ENCODE measurements around the gene GRIA4.

GRIA4 gene

DNA sequence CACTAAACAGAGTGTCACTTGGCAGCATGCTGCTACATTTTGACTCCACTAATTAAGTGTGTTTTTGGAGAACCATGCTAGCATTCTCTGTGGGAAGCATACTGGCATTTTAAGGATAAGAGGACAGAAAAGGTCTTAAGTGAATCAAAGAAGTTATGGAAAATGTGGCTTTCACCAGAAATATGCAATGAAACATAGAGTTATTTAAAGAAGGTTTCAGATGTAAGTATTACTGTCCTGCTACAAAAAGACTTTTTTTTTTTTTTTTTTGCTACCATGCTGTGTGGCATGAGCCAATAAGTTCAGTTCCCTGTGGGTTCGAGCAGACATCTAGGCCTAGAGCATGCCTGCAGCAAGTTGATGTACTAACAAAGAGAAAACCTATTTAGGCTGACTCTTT is 224.6 kb downstream of the GRIA4 start (continued):
- TF ChIP-seq ZSCAN5A (tag by site-specific recombination; IDR thresholded peaks at IDR 0.05) (no peak), GLI2 (tag by site-specific recombination; IDR thresholded peaks at IDR 0.05; ENCODE audit: borderline replicate concordance, low read depth) (no peak)

DNA sequence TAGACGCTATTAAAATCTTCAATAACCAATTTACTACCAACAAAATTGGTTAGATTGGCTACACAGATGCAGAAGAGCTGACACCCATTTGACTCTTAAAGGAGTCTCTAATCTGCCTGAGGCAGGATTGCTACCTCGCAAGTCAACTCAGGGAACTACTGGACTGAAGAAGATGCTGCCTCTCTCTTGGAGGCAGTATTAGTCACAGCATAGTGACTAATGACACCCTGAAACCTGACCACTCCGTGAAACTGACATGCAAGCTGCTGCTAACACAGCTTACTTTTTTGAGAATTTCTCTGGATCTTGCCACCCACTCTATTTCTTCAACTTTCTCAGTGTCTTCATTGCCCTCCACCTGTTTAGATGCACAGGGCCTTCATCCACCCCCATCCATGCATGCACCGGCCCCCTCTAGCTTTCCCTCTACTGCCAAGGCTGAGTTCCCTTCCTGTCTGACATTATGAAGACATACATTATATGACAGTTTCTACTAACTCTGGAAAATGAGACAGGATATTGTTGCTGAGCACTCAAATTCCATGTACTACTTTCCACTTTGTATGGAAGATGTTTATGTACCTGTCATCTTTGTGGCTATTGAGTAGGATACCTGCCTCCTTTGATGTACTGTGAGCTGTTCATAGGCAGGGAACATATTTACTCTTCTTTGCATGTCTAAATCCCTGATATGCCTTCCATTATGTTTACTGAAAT is 229.0 kb downstream of the GRIA4 start:
- Histone ChIP-seq H3K4me3 (ENCODE audit: low read depth, low read length) (no peak overlapping the region), H3K4me1 (ENCODE audit: control insufficient read depth, insufficient read depth, low read length) (no peaks in the 10 kb centered on the region), H3K36me3 (ENCODE audit: control insufficient read depth in 2 of 2, insufficient read depth in 1 of 2, low read length in 2 of 2) (no peaks in the 10 kb centered on the region), H3K9me3 (ENCODE audit: control insufficient read depth, insufficient read depth, low read depth, low read length) (no peaks in the 10 kb centered on the region), H3K27ac (ENCODE audit: extremely low read depth, low read depth, low read length) (no peak overlapping the region)
- POLR2A ChIA-PET = no interaction called here
- CTCF ChIA-PET = interaction anchor here (1.0 kb wide), 1 partner anchor 14 kb away, joined by 3 read pairs; no protein-coding TSS in a partner anchor
- TF ChIP-seq ZNF335 (tag by site-specific recombination; conservative IDR thresholded peaks at IDR 0.05) (no peak), ZBTB11 (tag by site-specific recombination; conservative IDR thresholded peaks at IDR 0.05; ENCODE audit: low read depth) (no peak), GLIS2 (tag by site-specific recombination; IDR thresholded peaks at IDR 0.05) (no peak), KLF10 (tag by site-specific recombination; IDR thresholded peaks at IDR 0.05) (no peak), ZBTB1 (tag by site-specific recombination; IDR thresholded peaks at IDR 0.05) (no peak), RBAK (tag by site-specific recombination; IDR thresholded peaks at IDR 0.05) (no peak), SP3 (tag by site-specific recombination; IDR thresholded peaks at IDR 0.05) (no peak), ZFP41 (tag by site-specific recombination; IDR thresholded peaks at IDR 0.05; ENCODE audit: borderline replicate concordance) (no peak), OSR2 (tag by site-specific recombination; IDR thresholded peaks at IDR 0.05) (no peak), SP7 (tag by site-specific recombination; IDR thresholded peaks at IDR 0.05) (no peak), GLI2 (tag by site-specific recombination; IDR thresholded peaks at IDR 0.05; ENCODE audit: borderline replicate concordance, low read depth) (no peak), ZSCAN30 (tag by site-specific recombination; IDR thresholded peaks at IDR 0.05) (no peak), ZNF404 (tag by site-specific recombination; IDR thresholded peaks at IDR 0.05) (no peak), ZNF341 (tag by site-specific recombination; IDR thresholded peaks at IDR 0.05; ENCODE audit: low read depth) (no peak), HOXC10 (CRISPR knock-in tag; IDR thresholded peaks at IDR 0.05) (no peak)
- TF ChIP-seq, protein P1, sequence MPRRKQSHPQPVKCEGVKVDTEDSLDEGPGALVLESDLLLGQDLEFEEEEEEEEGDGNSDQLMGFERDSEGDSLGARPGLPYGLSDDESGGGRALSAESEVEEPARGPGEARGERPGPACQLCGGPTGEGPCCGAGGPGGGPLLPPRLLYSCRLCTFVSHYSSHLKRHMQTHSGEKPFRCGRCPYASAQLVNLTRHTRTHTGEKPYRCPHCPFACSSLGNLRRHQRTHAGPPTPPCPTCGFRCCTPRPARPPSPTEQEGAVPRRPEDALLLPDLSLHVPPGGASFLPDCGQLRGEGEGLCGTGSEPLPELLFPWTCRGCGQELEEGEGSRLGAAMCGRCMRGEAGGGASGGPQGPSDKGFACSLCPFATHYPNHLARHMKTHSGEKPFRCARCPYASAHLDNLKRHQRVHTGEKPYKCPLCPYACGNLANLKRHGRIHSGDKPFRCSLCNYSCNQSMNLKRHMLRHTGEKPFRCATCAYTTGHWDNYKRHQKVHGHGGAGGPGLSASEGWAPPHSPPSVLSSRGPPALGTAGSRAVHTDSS (tag by site-specific recombination; IDR thresholded peaks at IDR 0.05) = no peak

DNA sequence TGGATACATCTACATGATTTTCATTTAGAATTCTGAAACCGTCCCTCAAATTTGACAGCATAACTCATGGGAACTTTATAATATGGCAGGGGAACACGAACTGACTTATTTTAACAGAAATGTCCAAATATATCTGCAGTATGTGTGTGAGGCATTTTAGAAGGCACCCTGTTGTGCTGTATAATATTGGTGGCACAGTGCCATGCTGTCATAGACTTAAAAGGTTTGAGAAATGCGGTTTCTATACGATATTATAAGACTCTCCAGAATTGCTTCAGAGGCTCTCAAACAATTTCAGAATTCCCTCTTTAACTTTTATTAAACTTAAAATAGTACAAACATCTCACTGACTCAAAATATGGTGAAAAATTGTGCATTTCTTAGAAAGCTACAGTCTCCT is 230.5 kb downstream of the GRIA4 start:
- ChIA-PET CTCF (no interaction called here), POLR2A (no interaction called here)
- TF ChIP-seq ZNF26 (tag by site-specific recombination; IDR thresholded peaks at IDR 0.05) (no peak), ZNF280D (tag by site-specific recombination; IDR thresholded peaks at IDR 0.05) (no peak), HOXA7 (CRISPR knock-in tag; IDR thresholded peaks at IDR 0.05; ENCODE audit: borderline replicate concordance) (no peak)
- TF ChIP-seq, protein P2, sequence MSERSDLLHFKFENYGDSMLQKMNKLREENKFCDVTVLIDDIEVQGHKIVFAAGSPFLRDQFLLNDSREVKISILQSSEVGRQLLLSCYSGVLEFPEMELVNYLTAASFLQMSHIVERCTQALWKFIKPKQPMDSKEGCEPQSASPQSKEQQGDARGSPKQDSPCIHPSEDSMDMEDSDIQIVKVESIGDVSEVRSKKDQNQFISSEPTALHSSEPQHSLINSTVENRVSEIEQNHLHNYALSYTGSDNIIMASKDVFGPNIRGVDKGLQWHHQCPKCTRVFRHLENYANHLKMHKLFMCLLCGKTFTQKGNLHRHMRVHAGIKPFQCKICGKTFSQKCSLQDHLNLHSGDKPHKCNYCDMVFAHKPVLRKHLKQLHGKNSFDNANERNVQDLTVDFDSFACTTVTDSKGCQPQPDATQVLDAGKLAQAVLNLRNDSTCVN (tag by site-specific recombination; optimal IDR thresholded peaks at IDR 0.05) = no peak

More for the DNA sequence above, 230.5 kb downstream of the GRIA4 start:
- H3K4me1 ChIP-seq (ENCODE audit: control insufficient read depth, insufficient read depth, low read length) = no peaks in the 10 kb centered on the region
- H3K9me3 ChIP-seq (ENCODE audit: control insufficient read depth, insufficient read depth, low read depth, low read length) = no peaks in the 10 kb centered on the region
- no peak overlapping the region for H3K27ac ChIP-seq (ENCODE audit: extremely low read depth, low read depth, low read length)
- no peaks in the 10 kb centered on the region for H3K36me3 ChIP-seq (ENCODE audit: control insufficient read depth in 2 of 2, insufficient read depth in 1 of 2, low read length in 2 of 2)
- no peak overlapping the region for H3K4me3 ChIP-seq (ENCODE audit: low read depth, low read length)

All from HEK293 (cell line).